ENCODE measurements around the gene DDX42. TPM values are rescaled to one million over a fixed set of nuclear protein-coding genes. Genes with fewer than 3 reads are reported as not detected.
A peak's percentile ranks its signal among the peaks of the same experiment; 100 is the strongest.

Gene DDX42
- total RNA-seq, 3 donors from 2014 or later, result 86.1 to 137 (median 89.9) TPM

- intact Hi-C loops (cut with DNase I, micrococcal nuclease), result no loop called here
- ATAC-seq (no peak), DNase-seq (no peak)
- no peak for TF ChIP-seq CTCF (IDR thresholded peaks at IDR 0.05)
- Histone ChIP-seq H3K4me3 (no peak overlapping the region), H3K4me1 (ENCODE audit: low read depth) (peaks cover 6% of the 10 kb centered on the region), H3K36me3 (ENCODE audit: low read depth) (no peaks in the 10 kb centered on the region), H3K9me3 (no peaks in the 10 kb centered on the region)
Measured at GRCh38 chr17:63847525-63848249, 73.7 kb downstream of the DDX42 start.

- H3K9me3 ChIP-seq, result no peaks in the 10 kb centered on the region
- ATAC-seq (peak; percentile 99), DNase-seq (peak; percentile 92 to 94 (median 93))
- no peak for TF ChIP-seq CTCF (IDR thresholded peaks at IDR 0.05)
- H3K36me3 ChIP-seq (ENCODE audit: low read depth), result no peaks in the 10 kb centered on the region
- H3K4me1 ChIP-seq (ENCODE audit: low read depth), result no peaks in the 10 kb centered on the region
- no peak overlapping the region for H3K4me3 ChIP-seq
- intact Hi-C loops (cut with DNase I, micrococcal nuclease), result no loop called here
Measured at GRCh38 chr17:63848834-63849689, 75.1 kb downstream of the DDX42 start.

GRCh38 chr17:63850401-63850800 is 76.4 kb downstream of the DDX42 start:
- TF ChIP-seq CTCF (IDR thresholded peaks at IDR 0.05), result no peak
- Histone ChIP-seq H3K4me1 (ENCODE audit: low read depth) (no peaks in the 10 kb centered on the region), H3K4me3 (no peak overlapping the region), H3K9me3 (no peaks in the 10 kb centered on the region), H3K36me3 (ENCODE audit: low read depth) (no peaks in the 10 kb centered on the region)
- no peak for ATAC-seq
- no peak for DNase-seq
- intact Hi-C loops (cut with DNase I, micrococcal nuclease), result no loop called here

GRCh38 chr17:63853260-63853659 is 79.3 kb downstream of the DDX42 start:
- Histone ChIP-seq H3K9me3 (no peaks in the 10 kb centered on the region), H3K4me1 (ENCODE audit: low read depth) (no peaks in the 10 kb centered on the region), H3K4me3 (no peak overlapping the region), H3K36me3 (ENCODE audit: low read depth) (no peaks in the 10 kb centered on the region)
- intact Hi-C loops (cut with DNase I, micrococcal nuclease), result no loop called here
- ATAC-seq, result no peak
- no peak for TF ChIP-seq CTCF (IDR thresholded peaks at IDR 0.05)
- no peak for DNase-seq

GRCh38 chr17:63854709-63855108 is 80.7 kb downstream of the DDX42 start:
- TF ChIP-seq CTCF (IDR thresholded peaks at IDR 0.05), result no peak
- Histone ChIP-seq H3K9me3 (no peaks in the 10 kb centered on the region), H3K4me3 (no peak overlapping the region), H3K4me1 (ENCODE audit: low read depth) (no peaks in the 10 kb centered on the region), H3K36me3 (ENCODE audit: low read depth) (no peaks in the 10 kb centered on the region)
- ATAC-seq, result no peak
- no peak for DNase-seq
- intact Hi-C loops (cut with DNase I, micrococcal nuclease), result no loop called here
